ENCODE results near the gene EXOC3. TPM values are rescaled to one million over a fixed set of nuclear protein-coding genes. Genes with fewer than 3 reads are reported as not detected.
"Not testable (repeated sequence)": the region's sequence is repeated elsewhere in the genome, so short reads cannot be mapped to it uniquely, and the experiment has no call there.

EXOC3 gene
- total RNA-seq, 1 donor from 2014 or later = 46.2 TPM

GRCh38 chr5:501105-501830, 58.3 kb downstream of the EXOC3 start:
- intact Hi-C loops (cut with micrococcal nuclease) = no loop called here
- H3K4me1 ChIP-seq = no peaks in the 10 kb centered on the region
- H3K27ac ChIP-seq (replicated peaks) = peak overlapping the region; percentile 16
- no peaks in the 10 kb centered on the region for H3K36me3 ChIP-seq
- no peaks in the 10 kb centered on the region for H3K9me3 ChIP-seq (replicated peaks)
- H3K27me3 ChIP-seq (ENCODE audit: low read depth) = peaks cover 89% of the 10 kb centered on the region
- H3K4me3 ChIP-seq = peak overlapping the region; percentile 44
- DNase-seq = no peak
- TF ChIP-seq CTCF (IDR thresholded peaks at IDR 0.05; ENCODE audit: borderline replicate concordance) = no peak

GRCh38 chr5:501831-502184, 58.8 kb downstream of the EXOC3 start:
- H3K27me3 ChIP-seq (ENCODE audit: low read depth) = peaks cover 89% of the 10 kb centered on the region
- no peaks in the 10 kb centered on the region for H3K36me3 ChIP-seq
- peak overlapping the region; percentile 16 for H3K27ac ChIP-seq (replicated peaks)
- H3K4me3 ChIP-seq = peak overlapping the region; percentile 44
- DNase-seq = no peak
- H3K9me3 ChIP-seq (replicated peaks) = no peaks in the 10 kb centered on the region
- no peaks in the 10 kb centered on the region for H3K4me1 ChIP-seq
- intact Hi-C loops (cut with micrococcal nuclease) = no loop called here
- no peak for TF ChIP-seq CTCF (IDR thresholded peaks at IDR 0.05; ENCODE audit: borderline replicate concordance)

- H3K27me3 ChIP-seq (ENCODE audit: low read depth) = peaks cover 82% of the 10 kb centered on the region
- no peaks in the 10 kb centered on the region for H3K4me1 ChIP-seq
- intact Hi-C loops (cut with micrococcal nuclease) = no loop called here
- no peak for TF ChIP-seq CTCF (IDR thresholded peaks at IDR 0.05; ENCODE audit: borderline replicate concordance)
- H3K4me3 ChIP-seq = peak overlapping the region; percentile 44
- peak overlapping the region; percentile 16 for H3K27ac ChIP-seq (replicated peaks)
- DNase-seq = no peak
- no peaks in the 10 kb centered on the region for H3K9me3 ChIP-seq (replicated peaks)
- H3K36me3 ChIP-seq = no peaks in the 10 kb centered on the region
These were observed 59.5 kb downstream of the EXOC3 start for GRCh38 chr5:502325-503079.

- no peaks in the 10 kb centered on the region for H3K36me3 ChIP-seq
- no peak for TF ChIP-seq CTCF (IDR thresholded peaks at IDR 0.05; ENCODE audit: borderline replicate concordance)
These were observed 61.6 kb downstream of the EXOC3 start for GRCh38 chr5:504326-505154.

GRCh38 chr5:505951-506525, 63.1 kb downstream of the EXOC3 start:
- no peak overlapping the region for H3K27ac ChIP-seq (replicated peaks)
- H3K4me3 ChIP-seq = no peak overlapping the region
- H3K27me3 ChIP-seq (ENCODE audit: low read depth) = peaks cover 76% of the 10 kb centered on the region
- no peak for DNase-seq
- no peaks in the 10 kb centered on the region for H3K4me1 ChIP-seq
- no peak for TF ChIP-seq CTCF (IDR thresholded peaks at IDR 0.05; ENCODE audit: borderline replicate concordance)
- no peaks in the 10 kb centered on the region for H3K9me3 ChIP-seq (replicated peaks)
- H3K36me3 ChIP-seq = no peaks in the 10 kb centered on the region
- intact Hi-C loops (cut with micrococcal nuclease) = no loop called here

More at GRCh38 chr5:504326-505154, 61.6 kb downstream of the EXOC3 start:
- DNase-seq = no peak
- Histone ChIP-seq H3K9me3 (replicated peaks) (no peaks in the 10 kb centered on the region), H3K27ac (replicated peaks) (no peak overlapping the region), H3K4me1 (no peaks in the 10 kb centered on the region), H3K4me3 (no peak overlapping the region), H3K27me3 (ENCODE audit: low read depth) (peaks cover 74% of the 10 kb centered on the region)
- intact Hi-C loops (cut with micrococcal nuclease) = no loop called here

GRCh38 chr5:507986-508575, 65.1 kb downstream of the EXOC3 start:
- H3K4me1 ChIP-seq; H3K9me3 ChIP-seq (replicated peaks); intact Hi-C loops (cut with micrococcal nuclease); H3K4me3 ChIP-seq; DNase-seq; H3K36me3 ChIP-seq; H3K27ac ChIP-seq (replicated peaks): not testable (repeated sequence)
- peaks cover 74% of the 10 kb centered on the region for H3K27me3 ChIP-seq (ENCODE audit: low read depth)
